Testis (tissue), 2 donors: ENCODE data around the gene DNAJC7.

Experiments used
- CTCF ChIP-seq, 3 experiments: fragments of 450-650 bp in 2 of 3; fragments of 200-600 bp in 1 of 3; sonication (generic) in 1 of 3; IDR thresholded peaks; one replicate each; pipeline ENCODE4 v1.5.1; 2016 to 2019; ENCODE audit warnings: antibody characterized with exemption in 3 of 3, mild to moderate bottlenecking in 2 of 3, moderate library complexity in 1 of 3
- POLR2A ChIP-seq: fragments of 450-650 bp; IDR thresholded peaks from one replicate; pipeline ENCODE4 v1.6.1; 2017; ENCODE audit warnings: antibody characterized with exemption, mild to moderate bottlenecking, moderate library complexity

DNA sequence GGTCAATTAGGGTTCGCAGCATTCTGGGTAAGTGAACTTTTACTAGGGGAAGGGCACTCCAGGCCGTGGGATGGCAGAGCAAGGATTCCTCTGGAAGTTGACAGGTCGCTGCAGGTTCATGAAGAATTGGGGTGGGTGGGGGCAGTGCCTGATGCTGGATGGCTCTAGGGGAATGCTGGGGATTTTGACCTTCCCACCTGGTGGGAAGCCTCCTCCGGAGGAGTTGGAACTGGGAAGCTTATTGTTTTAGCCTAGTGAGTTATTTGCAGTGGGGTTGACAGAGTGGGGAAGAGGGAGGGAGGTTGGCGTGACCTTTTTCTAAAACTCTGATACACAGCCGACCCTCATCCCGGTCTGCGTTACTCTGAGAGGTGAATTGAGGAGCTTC lies 33.8 kb upstream of the DNAJC7 start:
- TF ChIP-seq CTCF (IDR thresholded peaks at IDR 0.05) = no peak
- TF ChIP-seq POLR2A = no peak
